ENCODE results near the gene RERG.
A peak's percentile ranks its signal among the peaks of the same experiment; 100 is the strongest.
"Not testable (repeated sequence)": the region's sequence is repeated elsewhere in the genome, so short reads cannot be mapped to it uniquely, and the experiment has no call there.

The RERG gene

GRCh38 chr12:15220915-15221885 is at the start of gene RERG:
RERG (minus strand) TSS chr12:15221417; CDS start chr12:15217489, 3,928 bp downstream.
- DNase-seq, result peak; percentile 83 to 86

GRCh38 chr12:15270591-15270990 is 49.4 kb upstream of the RERG start:
- no peak for DNase-seq

- DNase-seq, result peak; percentile 29 to 41
Measured at GRCh38 chr12:15268927-15269552, 47.8 kb upstream of the RERG start.

- no peak for DNase-seq
Measured at GRCh38 chr12:15268309-15268708, 47.1 kb upstream of the RERG start.

GRCh38 chr12:15265875-15266274 is 44.7 kb upstream of the RERG start:
- DNase-seq, result no peak

- DNase-seq, result no peak
Measured at GRCh38 chr12:15256761-15257160, 35.5 kb upstream of the RERG start.

- no peak for DNase-seq
Measured at GRCh38 chr12:15253990-15254389, 32.8 kb upstream of the RERG start.

GRCh38 chr12:15244926-15245325 is 23.7 kb upstream of the RERG start:
- no peak for DNase-seq

GRCh38 chr12:15244341-15244740 is 23.1 kb upstream of the RERG start:
- no peak for DNase-seq

GRCh38 chr12:15243102-15243501 is 21.9 kb upstream of the RERG start:
- no peak for DNase-seq

GRCh38 chr12:15240898-15241297 is 19.7 kb upstream of the RERG start:
- no peak for DNase-seq

GRCh38 chr12:15234508-15234907 is 13.3 kb upstream of the RERG start:
- no peak for DNase-seq

GRCh38 chr12:15234011-15234410 is 12.8 kb upstream of the RERG start:
- DNase-seq, result no peak

GRCh38 chr12:15232959-15233358 is 11.7 kb upstream of the RERG start:
- DNase-seq, result no peak

GRCh38 chr12:15231493-15231892 is 10.3 kb upstream of the RERG start:
- no peak for DNase-seq

- no peak for DNase-seq
Measured at GRCh38 chr12:15230751-15231150, 9.5 kb upstream of the RERG start.

GRCh38 chr12:15230137-15230536 is 8.9 kb upstream of the RERG start:
- no peak for DNase-seq

GRCh38 chr12:15227004-15227679 is 5.9 kb upstream of the RERG start:
- DNase-seq, result peak; percentile 22 to 40

GRCh38 chr12:15225863-15226218 is 4.6 kb upstream of the RERG start:
- not testable (repeated sequence) for DNase-seq

- no peak for DNase-seq
Measured at GRCh38 chr12:15225136-15225862, 4.1 kb upstream of the RERG start.

GRCh38 chr12:15222219-15222618 is 1.0 kb upstream of the RERG start:
- DNase-seq, result no peak

GRCh38 chr12:15220451-15220850 is 766 bp downstream of the RERG start:
- no peak for DNase-seq

- DNase-seq, result no peak
Measured at GRCh38 chr12:15218794-15219193, 2.4 kb downstream of the RERG start.

Measured in activated T-cell treated with anti-CD3 and anti-CD28 coated beads, Interleukin-2, amount 50 U/mL, for 48 hours (primary cell).